GM10266 (cell line): ENCODE results near the gene UBE2I.

Experiments
- DNase-seq: peaks from one replicate; pipeline ENCODE4 v3.0.0; 2012; ENCODE audit errors: extremely low spot score
- TF ChIP-seq, protein P1 (sequence below): IDR thresholded peaks from 2 replicates; pipeline ENCODE4 v1.5.1; 2012; ENCODE audit warnings: mild to moderate bottlenecking, low read depth; ENCODE audit not compliant: control insufficient read depth, insufficient read depth; ENCODE audit errors: missing control alignments

The UBE2I gene

DNA sequence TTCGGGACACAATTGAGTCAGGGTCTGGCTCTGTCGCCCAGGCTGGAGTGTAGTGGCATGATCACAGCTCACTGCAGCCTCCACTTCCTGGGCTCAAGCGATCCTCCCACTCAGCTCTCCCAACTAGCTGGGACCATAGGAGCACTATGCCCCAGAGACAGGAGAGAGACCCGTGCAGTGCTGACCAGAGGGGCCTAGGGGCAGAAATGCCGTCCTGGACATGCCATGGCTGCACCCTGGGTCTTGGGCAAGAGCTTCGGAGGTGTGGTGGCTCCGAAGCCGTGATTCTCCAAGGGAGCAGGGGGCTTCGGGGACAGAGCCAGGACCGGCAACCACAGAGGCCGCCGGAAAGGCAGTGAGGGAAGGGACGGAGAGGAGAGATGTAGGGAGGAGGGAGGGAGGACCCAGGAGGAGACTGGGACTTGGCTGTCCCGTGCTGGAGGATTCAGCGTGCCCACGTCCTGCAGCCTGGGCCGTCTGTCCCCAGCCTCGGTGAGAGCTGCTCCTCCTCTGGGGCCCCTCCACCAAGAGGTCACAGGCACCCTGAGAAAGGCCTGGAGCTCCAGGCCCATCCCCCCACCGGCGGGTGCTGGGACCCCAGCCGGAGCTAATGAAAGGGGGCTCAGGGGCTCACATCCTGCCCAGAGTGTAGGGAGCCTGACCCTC lies 31.7 kb upstream of the UBE2I start:
- TF ChIP-seq, protein P1, sequence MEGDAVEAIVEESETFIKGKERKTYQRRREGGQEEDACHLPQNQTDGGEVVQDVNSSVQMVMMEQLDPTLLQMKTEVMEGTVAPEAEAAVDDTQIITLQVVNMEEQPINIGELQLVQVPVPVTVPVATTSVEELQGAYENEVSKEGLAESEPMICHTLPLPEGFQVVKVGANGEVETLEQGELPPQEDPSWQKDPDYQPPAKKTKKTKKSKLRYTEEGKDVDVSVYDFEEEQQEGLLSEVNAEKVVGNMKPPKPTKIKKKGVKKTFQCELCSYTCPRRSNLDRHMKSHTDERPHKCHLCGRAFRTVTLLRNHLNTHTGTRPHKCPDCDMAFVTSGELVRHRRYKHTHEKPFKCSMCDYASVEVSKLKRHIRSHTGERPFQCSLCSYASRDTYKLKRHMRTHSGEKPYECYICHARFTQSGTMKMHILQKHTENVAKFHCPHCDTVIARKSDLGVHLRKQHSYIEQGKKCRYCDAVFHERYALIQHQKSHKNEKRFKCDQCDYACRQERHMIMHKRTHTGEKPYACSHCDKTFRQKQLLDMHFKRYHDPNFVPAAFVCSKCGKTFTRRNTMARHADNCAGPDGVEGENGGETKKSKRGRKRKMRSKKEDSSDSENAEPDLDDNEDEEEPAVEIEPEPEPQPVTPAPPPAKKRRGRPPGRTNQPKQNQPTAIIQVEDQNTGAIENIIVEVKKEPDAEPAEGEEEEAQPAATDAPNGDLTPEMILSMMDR, result no peak
- DNase-seq, result no peak

DNA sequence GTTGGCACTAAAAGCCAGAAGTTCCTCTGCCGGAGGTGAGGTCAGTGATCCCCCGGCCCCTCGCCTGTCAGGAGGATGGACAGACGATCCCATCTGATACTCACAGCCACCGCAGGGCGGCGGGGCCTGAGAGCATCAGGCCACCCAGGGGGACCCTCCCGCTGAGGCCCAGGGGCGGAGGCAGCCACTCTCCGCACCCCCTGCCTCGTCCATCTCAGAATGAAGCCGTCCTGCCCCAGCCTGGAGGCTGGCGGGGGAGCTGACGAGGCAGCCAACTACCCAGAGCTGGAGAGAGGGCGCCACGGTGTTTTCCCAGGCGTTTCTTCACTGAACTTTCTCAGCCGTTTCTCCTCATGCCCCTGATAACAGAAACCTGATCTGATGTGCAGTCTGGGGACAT lies 31.0 kb upstream of the UBE2I start:
- TF ChIP-seq, protein P1, result no peak
- DNase-seq, result no peak

DNA sequence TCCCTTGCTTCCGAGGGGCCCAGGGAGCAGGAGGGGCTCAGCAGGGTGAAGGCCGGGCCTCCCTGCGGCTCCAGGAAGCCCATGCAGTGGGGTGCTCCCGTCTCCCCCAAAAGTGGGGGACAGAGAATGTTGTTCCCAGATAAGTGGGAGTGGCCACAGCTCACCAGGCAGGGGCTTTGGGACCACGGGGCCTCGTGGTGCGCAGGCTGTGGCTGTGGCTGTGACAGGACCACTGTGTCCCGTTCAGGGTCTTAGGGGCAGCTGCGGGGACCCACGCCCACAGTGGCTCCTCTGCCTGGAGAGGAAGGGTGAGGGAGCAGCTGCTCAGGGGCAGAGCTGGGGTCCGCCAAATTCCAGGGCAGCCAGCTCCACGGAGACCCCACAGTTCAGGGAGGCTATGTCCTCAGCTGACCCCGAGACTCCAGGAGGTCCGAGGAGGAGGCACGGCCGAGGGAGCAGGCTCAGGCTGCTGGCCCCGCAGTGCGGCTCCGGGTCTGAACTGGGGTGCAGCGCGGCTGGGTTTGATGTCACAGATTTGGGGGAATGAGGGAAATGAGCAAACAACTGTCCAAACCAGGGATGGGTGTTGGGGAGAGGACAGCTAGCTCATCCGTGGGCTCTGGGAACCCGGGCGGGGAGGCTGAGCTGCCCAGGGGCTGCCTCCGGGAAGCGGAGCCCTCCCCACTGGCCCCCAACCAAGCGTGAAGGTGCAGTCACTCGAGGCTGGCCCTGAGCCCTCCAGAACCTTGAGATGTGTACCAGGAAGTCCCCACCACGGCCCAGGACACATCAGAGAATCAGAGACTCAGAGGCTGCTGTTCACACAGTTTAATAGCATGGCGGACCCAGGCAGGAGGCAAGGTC lies 30.1 kb upstream of the UBE2I start:
- no peak for DNase-seq
- TF ChIP-seq, protein P1, result no peak

DNA sequence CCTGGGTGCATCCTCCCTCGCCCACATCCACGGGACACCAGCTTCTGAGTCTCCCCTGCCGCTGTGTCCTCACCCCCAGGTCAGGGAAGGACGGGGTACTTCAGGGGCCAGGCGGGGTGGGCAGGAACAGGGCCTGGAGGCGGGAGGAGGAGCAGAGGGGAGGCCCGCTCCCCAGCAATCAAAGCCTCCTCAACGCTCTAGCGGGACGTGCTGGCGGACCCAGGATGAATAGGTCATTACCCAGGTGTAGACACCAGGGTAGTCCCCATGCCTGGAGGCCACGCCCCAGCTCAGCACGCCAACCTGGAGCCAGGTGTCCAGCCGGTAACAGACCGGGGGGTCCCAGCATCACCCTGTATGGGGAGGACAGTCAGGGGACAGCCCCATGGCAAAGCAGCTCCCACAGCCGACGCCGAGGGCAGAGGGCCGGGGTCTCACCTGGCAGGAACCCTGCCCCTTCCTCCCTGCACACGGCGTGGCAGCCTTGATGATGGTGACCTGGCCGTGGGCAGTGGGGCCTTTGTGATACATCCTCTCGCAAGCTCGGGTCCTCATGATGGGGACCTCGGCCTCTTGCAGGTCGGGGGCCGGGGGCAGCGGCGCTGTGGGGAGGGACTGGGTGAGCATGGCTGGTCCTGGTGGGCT lies 29.4 kb upstream of the UBE2I start:
- DNase-seq, result no peak
- TF ChIP-seq, protein P1, result no peak

DNA sequence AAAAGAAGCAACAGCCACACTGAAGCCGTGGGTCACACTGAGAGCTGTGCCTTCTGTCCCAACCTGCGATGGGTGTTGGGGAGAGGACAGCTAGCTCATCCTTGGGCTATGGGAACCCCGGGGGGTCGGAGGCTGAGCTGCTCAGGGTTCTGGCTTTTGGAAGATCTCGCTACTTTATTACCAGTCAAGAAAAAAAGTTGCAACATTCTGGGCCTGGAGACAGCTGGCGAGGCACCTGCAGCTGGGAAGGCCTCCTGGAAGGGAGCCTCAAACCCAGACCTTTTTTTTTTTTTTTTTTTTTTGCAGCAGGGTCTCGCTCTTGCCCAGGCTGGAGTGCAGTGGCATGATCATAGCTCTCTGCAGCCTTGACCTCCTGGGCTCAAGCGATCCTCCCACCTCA lies 28.7 kb upstream of the UBE2I start:
- TF ChIP-seq, protein P1, result no peak
- DNase-seq, result no peak

DNA sequence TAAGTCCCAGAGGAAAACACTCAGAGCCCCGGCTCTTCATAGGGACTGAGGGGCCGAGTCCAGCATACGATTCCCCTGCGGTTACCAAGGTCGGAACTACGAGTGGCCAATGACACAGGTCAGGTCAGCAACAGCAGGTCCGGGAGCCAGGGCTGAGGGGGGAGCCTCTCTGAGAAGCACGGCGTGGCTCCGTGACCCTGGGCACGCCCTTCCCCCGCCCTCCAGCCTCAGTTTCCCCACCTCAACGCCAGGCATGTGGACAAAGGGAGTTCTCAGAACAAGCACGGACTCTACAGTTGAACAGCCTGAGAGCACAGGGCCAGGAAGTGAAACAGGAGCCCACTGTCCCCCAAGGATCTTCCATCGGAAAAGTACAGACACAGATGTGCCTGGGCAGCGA lies 27.9 kb upstream of the UBE2I start:
- DNase-seq, result no peak
- TF ChIP-seq, protein P1, result no peak
